Lower lobe of right lung (tissue), 2 donors: ENCODE data around the gene ATF3. TPM values are rescaled to one million over a fixed set of nuclear protein-coding genes. Genes with fewer than 3 reads are reported as not detected.

Experiments used
- ATAC-seq, 2 donors: fragments of 200-7000 bp; cut with Tn5 transposase; one replicate each; pipeline ENCODE4 v1.9.1; 2020 to 2022; ENCODE audit warnings: mild to moderate bottlenecking in 2 of 2, moderate library complexity in 2 of 2
- DNase-seq: peaks from one replicate; pipeline ENCODE4 v3.0.0-alpha.2; 2020
- H3K27ac ChIP-seq: fragments of 200-600 bp; one replicate; pipeline ENCODE4 v1.8.0; 2022
- H3K27me3 ChIP-seq: fragments of 200-600 bp; one replicate; pipeline ENCODE4 v1.8.0; 2022; ENCODE audit warnings: low read depth
- H3K36me3 ChIP-seq: fragments of 200-600 bp; one replicate; pipeline ENCODE4 v1.8.0; 2022; ENCODE audit warnings: mild to moderate bottlenecking
- H3K4me1 ChIP-seq: fragments of 200-600 bp; one replicate; pipeline ENCODE4 v1.8.0; 2022
- H3K4me3 ChIP-seq: fragments of 200-600 bp; one replicate; pipeline ENCODE4 v1.8.0; 2022; ENCODE audit warnings: mild to moderate bottlenecking
- H3K9me3 ChIP-seq: fragments of 200-600 bp; one replicate; pipeline ENCODE4 v1.8.0; 2022
- CTCF ChIP-seq: fragments of 200-600 bp; IDR thresholded peaks from one replicate; pipeline ENCODE4 v1.8.0; 2022; ENCODE audit warnings: antibody characterized with exemption, mild to moderate bottlenecking
- intact Hi-C: fragments of 100-400 bp; cut with DNase I; formaldehyde crosslinking; loops from one replicate; pipeline ENCODE4 v1.11.0; 2022
- total RNA-seq: library from RNA; stranded (reverse); fragmentation: NEBNext Ultra II Directional; extraction: Animal tissue kit (Norgen Biotek cat#: 25700); gene quantifications from one replicate; pipeline ENCODE4 v1.2.1, GENCODE V29; 2021
- donor health status: DM: no; HTN: yes; CAD: no; lungs with severe emphysema.

Gene ATF3
- total RNA-seq, 1 donor from 2014 or later, result 25.8 TPM

GRCh38 chr1:212565079-212565478 is 43.5 kb upstream of the ATF3 start:
- ATAC-seq, result no peak
- Histone ChIP-seq H3K9me3 (no peaks in the 10 kb centered on the region), H3K36me3 (no peaks in the 10 kb centered on the region), H3K27ac (no peak overlapping the region), H3K27me3 (no peaks in the 10 kb centered on the region), H3K4me1 (peaks cover 15% of the 10 kb centered on the region), H3K4me3 (no peak overlapping the region)
- no peak for TF ChIP-seq CTCF
- intact Hi-C loops, result no loop called here
- no peak for DNase-seq

DNA sequence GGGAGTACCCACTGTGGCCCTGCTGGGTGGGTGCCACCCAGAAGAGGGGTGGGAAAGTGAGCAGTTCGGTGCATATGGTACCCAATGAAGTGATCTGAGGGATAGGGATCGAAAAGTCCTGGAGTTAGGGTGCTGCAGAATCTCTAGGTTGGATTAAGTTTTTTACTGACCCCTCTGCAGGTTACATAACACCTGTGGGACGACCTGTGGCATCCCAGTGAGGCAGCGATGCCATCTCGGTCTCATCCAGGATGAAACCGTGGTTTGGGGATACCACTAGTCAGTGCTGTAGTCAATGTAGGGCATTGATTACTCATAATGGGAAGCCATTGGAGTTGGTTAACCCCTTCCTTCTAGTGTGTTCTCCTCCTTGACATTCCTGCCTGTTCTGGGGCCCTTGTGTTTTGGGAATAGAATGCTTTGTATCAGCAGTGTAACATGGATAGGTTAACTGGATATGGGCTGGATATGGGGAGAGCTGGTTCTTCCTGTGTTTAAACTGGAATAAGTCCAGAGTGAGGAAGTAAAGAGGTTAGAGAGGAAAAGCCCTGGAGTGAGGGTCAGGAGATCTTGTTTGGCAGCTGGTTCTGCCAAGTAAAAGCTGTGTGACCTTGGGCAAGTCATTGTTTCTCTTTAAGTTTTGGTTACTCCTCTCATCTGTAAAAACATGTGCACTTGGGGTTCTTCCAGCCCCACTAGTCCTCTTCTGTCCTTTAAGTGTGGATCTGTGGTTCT is 42.8 kb upstream of the ATF3 start:
- DNase-seq (no peak), ATAC-seq (no peak)
- Histone ChIP-seq H3K4me1 (peaks cover 15% of the 10 kb centered on the region), H3K27me3 (no peaks in the 10 kb centered on the region), H3K27ac (no peak overlapping the region), H3K36me3 (no peaks in the 10 kb centered on the region), H3K4me3 (no peak overlapping the region), H3K9me3 (no peaks in the 10 kb centered on the region)
- intact Hi-C loops, result no loop called here
- no peak for TF ChIP-seq CTCF

- Histone ChIP-seq H3K27ac (peak overlapping the region; percentile 70), H3K9me3 (no peaks in the 10 kb centered on the region), H3K27me3 (no peaks in the 10 kb centered on the region), H3K4me1 (peaks cover 15% of the 10 kb centered on the region), H3K4me3 (peak overlapping the region; percentile 55), H3K36me3 (no peaks in the 10 kb centered on the region)
- peak; percentile 93 to 95 for ATAC-seq
- intact Hi-C loops, result no loop called here
- DNase-seq, result no peak
- TF ChIP-seq CTCF, result no peak
Observed at GRCh38 chr1:212566522-212567479, 41.8 kb upstream of the ATF3 start.

DNA sequence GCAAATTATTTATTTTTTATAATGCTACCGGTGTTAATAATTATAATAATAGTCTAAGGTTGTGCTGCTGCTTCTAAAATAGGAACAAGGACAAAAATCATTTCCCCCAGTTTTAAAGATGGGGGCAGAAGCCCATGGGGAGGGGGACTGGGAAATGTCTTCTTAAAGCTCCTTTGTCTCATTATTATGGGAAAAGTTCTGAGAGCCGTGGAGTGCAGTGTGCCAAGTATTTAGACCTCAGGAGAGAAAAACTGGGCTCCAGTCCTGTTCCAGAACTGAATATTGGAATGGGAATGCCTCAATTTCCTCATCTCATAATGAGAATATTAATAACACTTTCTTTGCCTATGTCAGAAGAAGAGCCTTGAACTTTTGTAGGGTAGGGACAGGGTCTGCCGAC is 40.9 kb upstream of the ATF3 start:
- no peaks in the 10 kb centered on the region for H3K27me3 ChIP-seq
- no peak for DNase-seq
- intact Hi-C loops, result no loop called here
- H3K4me1 ChIP-seq, result peaks cover 15% of the 10 kb centered on the region
- H3K4me3 ChIP-seq, result no peak overlapping the region
- ATAC-seq, result no peak
- no peak for TF ChIP-seq CTCF
- peak overlapping the region; percentile 70 for H3K27ac ChIP-seq
- H3K9me3 ChIP-seq, result no peaks in the 10 kb centered on the region
- H3K36me3 ChIP-seq, result no peaks in the 10 kb centered on the region

DNA sequence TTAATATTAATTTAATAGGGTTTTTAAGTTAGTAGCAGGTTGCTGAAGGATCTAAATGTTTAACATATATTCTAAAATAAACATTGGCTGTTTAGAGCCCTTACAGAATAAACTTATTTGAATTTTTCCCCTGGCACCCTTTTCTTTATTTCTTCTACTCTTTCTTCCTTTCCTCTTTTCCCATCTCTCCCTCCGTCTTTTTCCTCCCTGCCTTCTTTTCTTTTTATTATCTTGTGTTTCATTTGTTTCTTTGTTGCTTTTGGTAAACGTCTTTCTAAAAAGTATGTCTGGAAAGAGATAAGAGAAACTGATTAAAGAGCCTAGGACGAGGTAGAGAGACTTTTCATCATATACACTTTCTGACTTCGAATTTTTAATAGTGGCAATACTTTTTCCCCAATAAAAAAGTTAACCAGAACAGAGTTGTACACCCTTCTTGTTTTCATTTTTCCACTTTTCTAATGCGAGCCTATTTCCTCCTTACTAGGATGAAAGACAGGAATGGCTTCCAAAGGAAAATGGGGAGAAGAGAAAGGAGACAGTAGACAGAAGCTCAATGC is 39.5 kb upstream of the ATF3 start:
- no peak for TF ChIP-seq CTCF
- no peak for ATAC-seq
- intact Hi-C loops, result no loop called here

More for the DNA sequence above, 39.5 kb upstream of the ATF3 start:
- Histone ChIP-seq H3K27me3 (no peaks in the 10 kb centered on the region), H3K4me3 (no peak overlapping the region), H3K27ac (no peak overlapping the region), H3K36me3 (no peaks in the 10 kb centered on the region), H3K9me3 (no peaks in the 10 kb centered on the region), H3K4me1 (peaks cover 15% of the 10 kb centered on the region)
- DNase-seq, result no peak
